Lung (tissue), 12 donors: ENCODE data around the gene TRAF3IP3. TPM values are rescaled to one million over a fixed set of nuclear protein-coding genes. Genes with fewer than 3 reads are reported as not detected.
A peak's percentile ranks its signal among the peaks of the same experiment; 100 is the strongest.

Experiments
- ATAC-seq: fragments of 200-7000 bp; cut with Tn5 transposase; one replicate; pipeline ENCODE4 v1.9.1; 2020; ENCODE audit warnings: moderate number of reproducible peaks; ENCODE audit not compliant: insufficient read depth, low FRiP score
- DNase-seq, 3 donors: peaks; one replicate each; pipeline ENCODE4 v3.0.0-alpha.2; 2013 to 2017
- H3K27ac ChIP-seq, 2 donors: one replicate each; pipeline ENCODE4 v1.5.1; 2013; ENCODE audit warnings: mild to moderate bottlenecking in 2 of 2, moderate library complexity in 2 of 2, control low read depth in 1 of 2, inconsistent platforms in 1 of 2, low read depth in 1 of 2, low read length in 1 of 2
- H3K27me3 ChIP-seq, 3 donors: one replicate each; pipeline ENCODE4 v1.5.1; 2013; ENCODE audit warnings: low read length in 2 of 3; ENCODE audit not compliant: control insufficient read depth in 3 of 3, insufficient read depth in 3 of 3
- H3K36me3 ChIP-seq, 4 donors: one replicate each; pipeline ENCODE4 v1.5.1; 2013; ENCODE audit warnings: low read length in 4 of 4, mild to moderate bottlenecking in 1 of 4, moderate library complexity in 1 of 4; ENCODE audit not compliant: control insufficient read depth in 4 of 4, insufficient read depth in 4 of 4
- H3K4me1 ChIP-seq, 5 donors: one replicate each; pipeline ENCODE4 v1.5.1; 2013; ENCODE audit warnings: low read length in 5 of 5, mild to moderate bottlenecking in 2 of 5, moderate library complexity in 1 of 5; ENCODE audit not compliant: control insufficient read depth in 5 of 5, insufficient read depth in 5 of 5
- H3K4me3 ChIP-seq: one replicate; pipeline ENCODE4 v1.5.1; 2013; ENCODE audit warnings: mild to moderate bottlenecking, control low read depth, moderate library complexity
- H3K9ac ChIP-seq, 2 donors: one replicate each; pipeline ENCODE4 v1.5.1; 2013; ENCODE audit warnings: low read length in 2 of 2, control low read depth in 1 of 2; ENCODE audit not compliant: insufficient read depth in 1 of 2
- H3K9me3 ChIP-seq, 4 donors: one replicate each; pipeline ENCODE4 v1.5.1; 2013; ENCODE audit warnings: low read length in 3 of 4, mild to moderate bottlenecking in 1 of 4, moderate library complexity in 1 of 4; ENCODE audit not compliant: control insufficient read depth in 4 of 4, insufficient read depth in 3 of 4
- CTCF ChIP-seq: IDR thresholded peaks from 2 replicates; pipeline ENCODE4 v1.5.1; 2012; ENCODE audit warnings: mild to moderate bottlenecking; ENCODE audit errors: control extremely low read depth, extremely low read depth
- WGBS, 2 donors: extraction: QIAGEN DNeasy Blood & Tissue Kit; methylation state at CpG; one replicate each; pipeline ENCODE4 v1.1.7; 2013; 5-methylcytosine and 5-hydroxymethylcytosine counted together
- polyA plus RNA-seq, 2 donors: library from polyadenylated mRNA; stranded (reverse); fragments of 200-250 nt; gene quantifications; one replicate each; pipeline ENCODE4 v1.2.1, GENCODE V29; 2013
- total RNA-seq, 2 donors: library from RNA; depleted of rRNA in 1 of 2; stranded (reverse); fragments of >200 nt in 1 of 2; gene quantifications; one replicate each; pipeline ENCODE4 v1.2.1, GENCODE V29; 2014 to 2021
- donor health status: control.
- donor health status: control.
- donor health status: Bipolar disorder and iron deficiency.
- donor health status: healthy.
- donor health status: DM: yes; HTN: yes; CAD: no.

The TRAF3IP3 gene
- total and polyA plus RNA-seq, 4 donors: 6.0 to 15.7 (median 7.6) TPM

GRCh38 chr1:209755256-209755655 lies 597 bp upstream of the TRAF3IP3 start:
- H3K9me3 ChIP-seq: no peaks in the 10 kb centered on the region
- H3K4me1 ChIP-seq: peaks cover 0 to 1% (median 0%) of the 10 kb centered on the region in 5 donors
- ATAC-seq (no peak), DNase-seq (no peak)
- H3K9ac ChIP-seq: no peak overlapping the region
- no peak for TF ChIP-seq CTCF
- no peaks in the 10 kb centered on the region for H3K27me3 ChIP-seq
- H3K27ac ChIP-seq: no peak overlapping the region
- 61 to 82% methylated on average over 1 of the region's 1 CpG for WGBS, 2 donors
- no peaks in the 10 kb centered on the region for H3K36me3 ChIP-seq
- H3K4me3 ChIP-seq: no peak overlapping the region

GRCh38 chr1:209756615-209757445 lies 977 bp downstream of the TRAF3IP3 start:
- no peak for TF ChIP-seq CTCF
- no peak overlapping the region for H3K9ac ChIP-seq
- H3K27me3 ChIP-seq: no peaks in the 10 kb centered on the region
- H3K9me3 ChIP-seq: no peaks in the 10 kb centered on the region
- H3K27ac ChIP-seq: peak overlapping the region in 1 of 2 donors; percentile 11
- H3K36me3 ChIP-seq: no peaks in the 10 kb centered on the region
- peak; percentile 32 for ATAC-seq
- H3K4me1 ChIP-seq: peaks cover 0 to 1% (median 0%) of the 10 kb centered on the region in 5 donors
- peak overlapping the region; percentile 14 for H3K4me3 ChIP-seq
- 33 to 54% methylated on average over 5 of the region's 5 CpGs for WGBS, 2 donors
- no peak for DNase-seq

GRCh38 chr1:209758400-209758799 lies 2.5 kb downstream of the TRAF3IP3 start:
- peaks cover 0 to 1% (median 0%) of the 10 kb centered on the region in 5 donors for H3K4me1 ChIP-seq
- DNase-seq (no peak), ATAC-seq (no peak)
- no peaks in the 10 kb centered on the region for H3K36me3 ChIP-seq
- H3K27ac ChIP-seq: no peak overlapping the region
- H3K9ac ChIP-seq: no peak overlapping the region
- TF ChIP-seq CTCF: no peak
- no peaks in the 10 kb centered on the region for H3K27me3 ChIP-seq
- WGBS, 2 donors: 51 to 60% methylated on average over 3 of the region's 3 CpGs
- no peak overlapping the region for H3K4me3 ChIP-seq
- no peaks in the 10 kb centered on the region for H3K9me3 ChIP-seq
